CD4-positive, alpha-beta T cell treated with Interleukin-21 for 1 hour (primary cell): ENCODE data around the gene IRAG1.

Experiments used
- DNase-seq: peaks from one replicate; pipeline ENCODE4 v3.0.0-alpha.2; 2020

Gene IRAG1

GRCh38 chr11:10645212-10645795 is 48.3 kb downstream of the IRAG1 start:
- DNase-seq, result no peak
